ENCODE data around the gene PPIP5K1. TPM values are rescaled to one million over a fixed set of nuclear protein-coding genes. Genes with fewer than 3 reads are reported as not detected.
"Not testable (repeated sequence)": the region's sequence is repeated elsewhere in the genome, so short reads cannot be mapped to it uniquely, and the experiment has no call there.

PPIP5K1 gene
- total and polyA plus RNA-seq, 9 donors: 7.6 to 45.2 (median 32.2) TPM

GRCh38 chr15:43541785-43542184 lies 48.2 kb downstream of the PPIP5K1 start:
- H3K4me3 ChIP-seq: no peak overlapping the region
- DNase-seq: no peak
- no peaks in the 10 kb centered on the region for H3K27me3 ChIP-seq
- H3K27ac ChIP-seq: no peak overlapping the region
- TF ChIP-seq POLR2A (IDR thresholded peaks at IDR 0.05) (no peak), EP300 (IDR thresholded peaks at IDR 0.05) (no peak)
- TF ChIP-seq, protein P1, sequence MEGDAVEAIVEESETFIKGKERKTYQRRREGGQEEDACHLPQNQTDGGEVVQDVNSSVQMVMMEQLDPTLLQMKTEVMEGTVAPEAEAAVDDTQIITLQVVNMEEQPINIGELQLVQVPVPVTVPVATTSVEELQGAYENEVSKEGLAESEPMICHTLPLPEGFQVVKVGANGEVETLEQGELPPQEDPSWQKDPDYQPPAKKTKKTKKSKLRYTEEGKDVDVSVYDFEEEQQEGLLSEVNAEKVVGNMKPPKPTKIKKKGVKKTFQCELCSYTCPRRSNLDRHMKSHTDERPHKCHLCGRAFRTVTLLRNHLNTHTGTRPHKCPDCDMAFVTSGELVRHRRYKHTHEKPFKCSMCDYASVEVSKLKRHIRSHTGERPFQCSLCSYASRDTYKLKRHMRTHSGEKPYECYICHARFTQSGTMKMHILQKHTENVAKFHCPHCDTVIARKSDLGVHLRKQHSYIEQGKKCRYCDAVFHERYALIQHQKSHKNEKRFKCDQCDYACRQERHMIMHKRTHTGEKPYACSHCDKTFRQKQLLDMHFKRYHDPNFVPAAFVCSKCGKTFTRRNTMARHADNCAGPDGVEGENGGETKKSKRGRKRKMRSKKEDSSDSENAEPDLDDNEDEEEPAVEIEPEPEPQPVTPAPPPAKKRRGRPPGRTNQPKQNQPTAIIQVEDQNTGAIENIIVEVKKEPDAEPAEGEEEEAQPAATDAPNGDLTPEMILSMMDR (IDR thresholded peaks at IDR 0.05): no peak
- no peaks in the 10 kb centered on the region for H3K4me1 ChIP-seq (ENCODE audit: insufficient read depth)
- intact Hi-C loops (cut with DNase I): no loop called here
- no peaks in the 10 kb centered on the region for H3K9me3 ChIP-seq
- H3K36me3 ChIP-seq: no peaks in the 10 kb centered on the region

- H3K4me3 ChIP-seq: no peak overlapping the region
- intact Hi-C loops (cut with DNase I): no loop called here
- TF ChIP-seq, protein P1 (IDR thresholded peaks at IDR 0.05): no peak
- H3K27ac ChIP-seq: no peak overlapping the region
- H3K36me3 ChIP-seq: no peaks in the 10 kb centered on the region
- DNase-seq: no peak
- no peaks in the 10 kb centered on the region for H3K27me3 ChIP-seq
- WGBS, 3 donors: 76 to 85% (median 83%) methylated on average over 2 of the region's 2 CpGs
- H3K9me3 ChIP-seq: no peaks in the 10 kb centered on the region
- H3K4me1 ChIP-seq (ENCODE audit: insufficient read depth): no peaks in the 10 kb centered on the region
Measured at GRCh38 chr15:43538091-43538490, 51.9 kb downstream of the PPIP5K1 start.

- DNase-seq: no peak
- H3K4me3 ChIP-seq: no peak overlapping the region
- no peaks in the 10 kb centered on the region for H3K4me1 ChIP-seq (ENCODE audit: insufficient read depth)
- TF ChIP-seq POLR2A (IDR thresholded peaks at IDR 0.05) (no peak), EP300 (IDR thresholded peaks at IDR 0.05) (no peak)
- TF ChIP-seq, protein P1 (IDR thresholded peaks at IDR 0.05): no peak
- 88 to 98% (median 88%) methylated on average over 3 of the region's 3 CpGs for WGBS, 3 donors
- H3K9me3 ChIP-seq: no peaks in the 10 kb centered on the region
- H3K27ac ChIP-seq: no peak overlapping the region
- intact Hi-C loops (cut with DNase I): no loop called here
- H3K36me3 ChIP-seq: no peaks in the 10 kb centered on the region
- H3K27me3 ChIP-seq: no peaks in the 10 kb centered on the region
Measured at GRCh38 chr15:43534897-43535296, 55.1 kb downstream of the PPIP5K1 start.

GRCh38 chr15:43532826-43533225 lies 57.2 kb downstream of the PPIP5K1 start:
- H3K9me3 ChIP-seq; DNase-seq; H3K27ac ChIP-seq; H3K36me3 ChIP-seq; H3K4me1 ChIP-seq (ENCODE audit: insufficient read depth); H3K4me3 ChIP-seq; H3K27me3 ChIP-seq; intact Hi-C loops (cut with DNase I): not testable (repeated sequence)
- WGBS, 3 donors: 89 to 93% (median 92%) methylated on average over 5 of the region's 5 CpGs

DNA sequence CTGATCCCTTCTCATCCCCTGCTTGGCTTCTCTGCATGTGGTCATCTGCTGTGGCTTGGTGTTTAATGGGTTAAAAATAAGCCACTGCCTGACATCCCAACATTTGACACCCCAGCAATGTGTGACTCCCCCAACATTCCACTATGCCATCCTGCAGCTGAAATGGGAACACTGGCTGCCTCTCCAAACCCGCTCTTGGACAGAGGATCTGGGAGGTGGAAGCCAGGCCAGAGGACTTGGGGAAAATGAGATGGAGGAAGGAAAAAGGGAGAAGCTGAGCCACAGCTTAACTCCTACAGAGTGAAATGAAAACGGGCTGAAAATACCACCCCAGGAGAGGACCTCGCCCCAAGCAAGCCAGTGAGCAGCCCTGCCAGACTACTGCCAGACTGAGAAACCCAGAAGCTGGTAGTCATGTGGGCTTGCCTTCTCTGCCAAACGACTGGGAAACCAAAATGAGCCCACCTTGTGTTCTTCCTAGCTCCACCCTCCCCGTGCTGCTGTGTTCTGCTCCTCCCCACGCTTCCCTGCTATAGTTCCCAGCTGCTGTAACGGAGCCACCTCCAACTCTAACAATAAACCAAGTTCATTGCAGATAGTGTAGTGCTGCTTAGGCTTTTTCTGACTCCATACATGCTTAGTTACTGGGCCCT lies 58.9 kb downstream of the PPIP5K1 start:
- TF ChIP-seq POLR2A (IDR thresholded peaks at IDR 0.05) (no peak), EP300 (IDR thresholded peaks at IDR 0.05) (no peak)
- TF ChIP-seq, protein P1 (IDR thresholded peaks at IDR 0.05): no peak
- 7 to 12% (median 10%) methylated on average over 7 of the region's 7 CpGs for WGBS, 3 donors

More for the DNA sequence above, 58.9 kb downstream of the PPIP5K1 start:
- Histone ChIP-seq H3K27me3 (no peaks in the 10 kb centered on the region), H3K4me3 (no peak overlapping the region), H3K27ac (no peak overlapping the region), H3K36me3 (no peaks in the 10 kb centered on the region), H3K4me1 (ENCODE audit: insufficient read depth) (no peaks in the 10 kb centered on the region), H3K9me3 (no peaks in the 10 kb centered on the region)
- intact Hi-C loops (cut with DNase I): no loop called here
- no peak for DNase-seq

All from ovary (tissue), 9 donors.